Liver (tissue), 9 donors: ENCODE results near the gene SGSM1. TPM values are rescaled to one million over a fixed set of nuclear protein-coding genes. Genes with fewer than 3 reads are reported as not detected.

Experiments
- DNase-seq: peaks from one replicate; pipeline ENCODE4 v3.0.0-alpha.2; 2017; ENCODE audit warnings: low spot score
- H3K27ac ChIP-seq, 2 donors: one replicate each; pipeline ENCODE4 v1.7.0; 2013; ENCODE audit warnings: inconsistent platforms in 2 of 2, low read length in 2 of 2, control low read depth in 1 of 2, low read depth in 1 of 2, mild to moderate bottlenecking in 1 of 2
- H3K27me3 ChIP-seq, 4 donors: one replicate each; pipeline versions ENCODE4 v1.6.1 to v1.7.0; 2013; ENCODE audit warnings: low read length in 3 of 4, inconsistent platforms in 1 of 4, mild to moderate bottlenecking in 1 of 4, moderate library complexity in 1 of 4; ENCODE audit not compliant: control insufficient read depth in 4 of 4, insufficient read depth in 4 of 4
- H3K36me3 ChIP-seq, 4 donors: one replicate each; pipeline versions ENCODE4 v1.6.1 to v1.7.0; 2013; ENCODE audit warnings: low read length in 3 of 4, mild to moderate bottlenecking in 3 of 4, low read depth in 1 of 4, moderate library complexity in 1 of 4; ENCODE audit not compliant: control insufficient read depth in 4 of 4, insufficient read depth in 3 of 4
- H3K4me1 ChIP-seq, 4 donors: one replicate each; pipeline versions ENCODE4 v1.6.1 to v1.7.0; 2013; ENCODE audit warnings: low read length in 3 of 4, mild to moderate bottlenecking in 3 of 4, moderate library complexity in 1 of 4; ENCODE audit not compliant: control insufficient read depth in 4 of 4, insufficient read depth in 4 of 4
- H3K4me3 ChIP-seq, 3 donors: one replicate each; pipeline versions ENCODE4 v1.6.1 to v1.7.0; 2013; ENCODE audit warnings: low read length in 3 of 3, control low read depth in 1 of 3, low read depth in 1 of 3, mild to moderate bottlenecking in 1 of 3
- H3K9ac ChIP-seq, 2 donors: one replicate each; pipeline ENCODE4 v1.7.0; 2013; ENCODE audit warnings: low read length in 2 of 2, mild to moderate bottlenecking in 2 of 2, moderate library complexity in 2 of 2, control low read depth in 1 of 2, low read depth in 1 of 2
- H3K9me3 ChIP-seq, 4 donors: one replicate each; pipeline versions ENCODE4 v1.6.1 to v1.7.0; 2013; ENCODE audit warnings: low read length in 3 of 4; ENCODE audit not compliant: control insufficient read depth in 4 of 4
- ATF3 ChIP-seq: IDR thresholded peaks from 2 replicates; pipeline ENCODE4 v1.6.1; 2016; ENCODE audit warnings: antibody characterized with exemption
- EGR1 ChIP-seq, 2 donors: IDR thresholded peaks; 2 replicates each; pipeline ENCODE4 v1.6.1; 2016 to 2018; ENCODE audit warnings: antibody characterized with exemption in 2 of 2, low read depth in 2 of 2
- FOXA1 ChIP-seq: IDR thresholded peaks from 2 replicates; pipeline ENCODE4 v1.6.1; 2016; ENCODE audit warnings: antibody characterized with exemption
- FOXA2 ChIP-seq: IDR thresholded peaks from 2 replicates; pipeline ENCODE4 v1.6.1; 2016; ENCODE audit warnings: antibody characterized with exemption
- GABPA ChIP-seq, 2 donors: IDR thresholded peaks in 1 of 2; conservative IDR thresholded peaks in 1 of 2; 2 replicates each; pipeline ENCODE4 v1.6.1; 2016; ENCODE audit warnings: antibody characterized with exemption in 2 of 2, mild to moderate bottlenecking in 1 of 2, moderate library complexity in 1 of 2
- HNF4A ChIP-seq, 2 donors: conservative IDR thresholded peaks; 2 replicates each; pipeline ENCODE4 v1.6.1; 2016; ENCODE audit warnings: antibody characterized with exemption in 2 of 2, mild to moderate bottlenecking in 2 of 2
- HNF4G ChIP-seq: IDR thresholded peaks from 2 replicates; pipeline ENCODE4 v1.6.1; 2016; ENCODE audit warnings: antibody characterized with exemption
- JUND ChIP-seq, 2 donors: IDR thresholded peaks; 2 replicates each; pipeline ENCODE4 v1.6.1; 2016; ENCODE audit warnings: antibody characterized with exemption in 2 of 2
- NR2F2 ChIP-seq: IDR thresholded peaks from 2 replicates; pipeline ENCODE4 v1.6.1; 2016; ENCODE audit warnings: antibody characterized with exemption
- RAD21 ChIP-seq, 2 donors: IDR thresholded peaks; 2 replicates each; pipeline ENCODE4 v1.6.1; 2016; ENCODE audit warnings: antibody characterized with exemption in 2 of 2, mild to moderate bottlenecking in 2 of 2
- REST ChIP-seq: IDR thresholded peaks from 2 replicates; pipeline ENCODE4 v1.6.1; 2016; ENCODE audit warnings: antibody characterized with exemption, mild to moderate bottlenecking
- RXRA ChIP-seq, 2 donors: IDR thresholded peaks; 2 replicates each; pipeline ENCODE4 v1.6.1; 2017 to 2018; ENCODE audit warnings: antibody characterized with exemption in 2 of 2, mild to moderate bottlenecking in 1 of 2
- SP1 ChIP-seq: IDR thresholded peaks from 2 replicates; pipeline ENCODE4 v1.6.1; 2018; ENCODE audit warnings: antibody characterized with exemption, mild to moderate bottlenecking
- TAF1 ChIP-seq: conservative IDR thresholded peaks from 2 replicates; pipeline ENCODE4 v1.6.1; 2016; ENCODE audit warnings: antibody characterized with exemption, mild to moderate bottlenecking
- YY1 ChIP-seq: IDR thresholded peaks from 2 replicates; pipeline ENCODE4 v1.6.1; 2016; ENCODE audit warnings: antibody characterized with exemption, mild to moderate bottlenecking
- WGBS: extraction: QIAGEN DNeasy Blood & Tissue Kit; methylation state at CpG from one replicate; pipeline ENCODE4 v1.1.7; 2013; 5-methylcytosine and 5-hydroxymethylcytosine counted together
- polyA plus RNA-seq, 2 donors: library from polyadenylated mRNA; stranded (reverse) in 1 of 2; unstranded in 1 of 2; fragments of 200-250 nt in 1 of 2; fragments of >200 nt in 1 of 2; fragmentation: Nextera tagmentation in 1 of 2; extraction: Ambion mirVana in 1 of 2; gene quantifications; one replicate each; pipeline versions ENCODE4 v1.2.1 to v1.2.3, GENCODE V29; 2013 to 2015
- total RNA-seq, 2 donors: library from RNA; depleted of rRNA; stranded (reverse); fragments of >200 nt; gene quantifications; one replicate each; pipeline ENCODE4 v1.2.3, GENCODE V29; 2014
- TF ChIP-seq, protein P1 (sequence below): IDR thresholded peaks from 2 replicates; pipeline ENCODE4 v1.6.1; 2016; ENCODE audit warnings: antibody characterized with exemption
- TF ChIP-seq, protein P2 (sequence below): IDR thresholded peaks from 2 replicates; pipeline ENCODE4 v1.6.1; 2016; ENCODE audit warnings: antibody characterized with exemption
- TF ChIP-seq, protein P3 (sequence below): fragments of 150-350 bp; IDR thresholded peaks from 2 replicates; pipeline ENCODE4 v1.5.1; 2017; ENCODE audit warnings: improper control_type of control experiment, low read depth, low read length; ENCODE audit not compliant: missing input control
- donor health status: healthy.
- donor health status: healthy.
- donor health status: healthy.
- donor health status: healthy.
- donor health status: healthy.

SGSM1 gene
- total and polyA plus RNA-seq, 4 donors = 0.08 to 0.51 (median 0.21) TPM

- no peak for DNase-seq
- Histone ChIP-seq H3K4me1 (peaks cover 4 to 21% (median 17%) of the 10 kb centered on the region in 4 donors), H3K27ac (no peak overlapping the region), H3K9ac (no peak overlapping the region), H3K36me3 (no peaks in the 10 kb centered on the region), H3K27me3 (no peaks in the 10 kb centered on the region), H3K4me3 (no peak overlapping the region), H3K9me3 (no peaks in the 10 kb centered on the region)
- TF ChIP-seq RAD21 (IDR thresholded peaks at IDR 0.05) = no peak
- TF ChIP-seq TAF1 = no peak
- TF ChIP-seq, protein P1, sequence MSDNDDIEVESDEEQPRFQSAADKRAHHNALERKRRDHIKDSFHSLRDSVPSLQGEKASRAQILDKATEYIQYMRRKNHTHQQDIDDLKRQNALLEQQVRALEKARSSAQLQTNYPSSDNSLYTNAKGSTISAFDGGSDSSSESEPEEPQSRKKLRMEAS = no peak
- TF ChIP-seq ATF3 = no peak
- TF ChIP-seq HNF4A (conservative IDR thresholded peaks at IDR 0.05) = no peak
- TF ChIP-seq EGR1 (IDR thresholded peaks at IDR 0.05; ENCODE audit: low read depth in 2 of 2) = no peak
- TF ChIP-seq YY1 = no peak
- TF ChIP-seq, protein P2, sequence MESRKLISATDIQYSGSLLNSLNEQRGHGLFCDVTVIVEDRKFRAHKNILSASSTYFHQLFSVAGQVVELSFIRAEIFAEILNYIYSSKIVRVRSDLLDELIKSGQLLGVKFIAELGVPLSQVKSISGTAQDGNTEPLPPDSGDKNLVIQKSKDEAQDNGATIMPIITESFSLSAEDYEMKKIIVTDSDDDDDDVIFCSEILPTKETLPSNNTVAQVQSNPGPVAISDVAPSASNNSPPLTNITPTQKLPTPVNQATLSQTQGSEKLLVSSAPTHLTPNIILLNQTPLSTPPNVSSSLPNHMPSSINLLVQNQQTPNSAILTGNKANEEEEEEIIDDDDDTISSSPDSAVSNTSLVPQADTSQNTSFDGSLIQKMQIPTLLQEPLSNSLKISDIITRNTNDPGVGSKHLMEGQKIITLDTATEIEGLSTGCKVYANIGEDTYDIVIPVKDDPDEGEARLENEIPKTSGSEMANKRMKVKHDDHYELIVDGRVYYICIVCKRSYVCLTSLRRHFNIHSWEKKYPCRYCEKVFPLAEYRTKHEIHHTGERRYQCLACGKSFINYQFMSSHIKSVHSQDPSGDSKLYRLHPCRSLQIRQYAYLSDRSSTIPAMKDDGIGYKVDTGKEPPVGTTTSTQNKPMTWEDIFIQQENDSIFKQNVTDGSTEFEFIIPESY = no peak
- 91% methylated on average over 3 of the region's 3 CpGs for WGBS
Measured at GRCh38 chr22:24964441-24964840, 158.4 kb downstream of the SGSM1 start.

DNA sequence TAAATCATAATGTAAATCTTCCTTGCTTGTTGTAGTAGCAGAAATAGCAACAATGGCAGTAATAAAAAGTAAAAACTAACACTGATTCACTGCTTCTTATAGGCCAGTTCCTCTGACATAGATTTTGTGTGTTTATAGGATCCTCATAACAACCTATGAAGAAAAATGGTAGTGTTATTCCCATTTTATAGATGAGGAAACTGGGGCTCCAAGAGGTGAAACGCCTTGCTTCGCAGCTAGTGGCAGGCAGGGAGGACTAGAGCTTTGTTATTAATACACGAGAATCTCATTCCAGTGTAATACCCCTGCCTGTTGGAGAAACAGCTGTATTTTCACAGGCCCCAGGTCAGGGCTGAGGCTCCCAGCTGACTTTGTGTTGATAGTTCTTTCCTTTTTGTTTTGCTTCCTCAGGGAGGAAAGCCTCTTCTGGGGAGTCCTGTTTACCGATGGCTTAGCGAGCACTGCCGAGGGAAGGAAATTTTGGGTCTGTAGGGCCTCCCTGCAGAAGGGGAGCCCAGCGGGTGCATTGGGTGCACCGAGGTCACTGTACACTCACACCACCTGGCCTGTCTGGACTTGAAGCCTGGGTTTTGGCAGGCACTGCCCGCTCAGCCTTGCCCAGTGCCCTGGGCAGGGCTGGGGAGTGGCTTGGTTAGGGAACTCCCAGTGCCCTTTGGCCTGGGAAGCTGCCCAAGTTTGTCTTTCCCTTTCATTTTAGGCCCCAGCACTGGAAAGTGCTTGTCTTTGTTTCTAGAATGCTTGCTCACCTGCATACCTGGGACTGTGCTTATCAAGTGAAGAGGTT, 160.0 kb downstream of the SGSM1 start:
- Histone ChIP-seq H3K4me1 (peaks cover 7 to 27% (median 22%) of the 10 kb centered on the region in 4 donors), H3K27ac (peak overlapping the region; percentile 69 to 71), H3K36me3 (no peaks in the 10 kb centered on the region), H3K4me3 (no peak overlapping the region), H3K27me3 (no peaks in the 10 kb centered on the region), H3K9me3 (no peaks in the 10 kb centered on the region), H3K9ac (peak overlapping the region in 1 of 2 donors; percentile 67)
- DNase-seq = peak; percentile 51
- TF ChIP-seq NR2F2 = peak; percentile 93
- TF ChIP-seq, protein P2 = peak; percentile 67
- TF ChIP-seq HNF4A (conservative IDR thresholded peaks at IDR 0.05) = peak; percentile 89 to 97
- TF ChIP-seq YY1 = no peak
- TF ChIP-seq RAD21 (IDR thresholded peaks at IDR 0.05) = peak; percentile 42 to 52
- TF ChIP-seq SP1 = peak; percentile 93
- peak; percentile 57 to 70 for TF ChIP-seq JUND (IDR thresholded peaks at IDR 0.05)
- TF ChIP-seq RXRA (IDR thresholded peaks at IDR 0.05) = peak; percentile 96 to 98
- TF ChIP-seq HNF4G = peak; percentile 68
- TF ChIP-seq FOXA2 = peak; percentile 38
- no peak for TF ChIP-seq TAF1
- no peak for TF ChIP-seq FOXA1
- TF ChIP-seq REST = peak; percentile 44
- no peak for TF ChIP-seq ATF3
- TF ChIP-seq, protein P1 = peak; percentile 87
- peak in 1 of 2 donors; percentile 55 for TF ChIP-seq GABPA (IDR thresholded peaks at IDR 0.05 in 1 of 2, conservative IDR thresholded peaks at IDR 0.05 in 1 of 2)
- TF ChIP-seq EGR1 (IDR thresholded peaks at IDR 0.05; ENCODE audit: low read depth in 2 of 2) = peak in 1 of 2 donors; percentile 43
- TF ChIP-seq, protein P3, sequence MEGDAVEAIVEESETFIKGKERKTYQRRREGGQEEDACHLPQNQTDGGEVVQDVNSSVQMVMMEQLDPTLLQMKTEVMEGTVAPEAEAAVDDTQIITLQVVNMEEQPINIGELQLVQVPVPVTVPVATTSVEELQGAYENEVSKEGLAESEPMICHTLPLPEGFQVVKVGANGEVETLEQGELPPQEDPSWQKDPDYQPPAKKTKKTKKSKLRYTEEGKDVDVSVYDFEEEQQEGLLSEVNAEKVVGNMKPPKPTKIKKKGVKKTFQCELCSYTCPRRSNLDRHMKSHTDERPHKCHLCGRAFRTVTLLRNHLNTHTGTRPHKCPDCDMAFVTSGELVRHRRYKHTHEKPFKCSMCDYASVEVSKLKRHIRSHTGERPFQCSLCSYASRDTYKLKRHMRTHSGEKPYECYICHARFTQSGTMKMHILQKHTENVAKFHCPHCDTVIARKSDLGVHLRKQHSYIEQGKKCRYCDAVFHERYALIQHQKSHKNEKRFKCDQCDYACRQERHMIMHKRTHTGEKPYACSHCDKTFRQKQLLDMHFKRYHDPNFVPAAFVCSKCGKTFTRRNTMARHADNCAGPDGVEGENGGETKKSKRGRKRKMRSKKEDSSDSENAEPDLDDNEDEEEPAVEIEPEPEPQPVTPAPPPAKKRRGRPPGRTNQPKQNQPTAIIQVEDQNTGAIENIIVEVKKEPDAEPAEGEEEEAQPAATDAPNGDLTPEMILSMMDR = no peak
- WGBS = 31% methylated on average over 9 of the region's 9 CpGs
